ENCODE measurements around the gene CYSLTR2.
"Not testable (repeated sequence)": the region's sequence is repeated elsewhere in the genome, so short reads cannot be mapped to it uniquely, and the experiment has no call there.

The CYSLTR2 gene

GRCh38 chr13:48696676-48697075, 42.9 kb downstream of the CYSLTR2 start:
- DNase-seq, result not testable (repeated sequence)

- no peak for DNase-seq
Measured at GRCh38 chr13:48707405-48707804, 53.7 kb downstream of the CYSLTR2 start.

GRCh38 chr13:48708764-48709163, 55.0 kb downstream of the CYSLTR2 start:
- no peak for DNase-seq

- DNase-seq, result no peak
Measured at GRCh38 chr13:48709213-48709612, 55.5 kb downstream of the CYSLTR2 start.

- no peak for DNase-seq
Measured at GRCh38 chr13:48710160-48710559, 56.4 kb downstream of the CYSLTR2 start.

- DNase-seq, result no peak
Measured at GRCh38 chr13:48712141-48712540, 58.4 kb downstream of the CYSLTR2 start.

GRCh38 chr13:48715977-48716376, 62.2 kb downstream of the CYSLTR2 start:
- no peak for DNase-seq

- no peak for DNase-seq
Measured at GRCh38 chr13:48720621-48721020, 66.9 kb downstream of the CYSLTR2 start.

- no peak for DNase-seq
Measured at GRCh38 chr13:48723168-48723567, 69.4 kb downstream of the CYSLTR2 start.

- DNase-seq, result no peak
Measured at GRCh38 chr13:48725271-48725670, 71.5 kb downstream of the CYSLTR2 start.

- DNase-seq, result no peak
Measured at GRCh38 chr13:48726711-48727110, 73.0 kb downstream of the CYSLTR2 start.

- DNase-seq, result no peak
Measured at GRCh38 chr13:48727241-48728011, 73.7 kb downstream of the CYSLTR2 start.

GRCh38 chr13:48728226-48728625, 74.5 kb downstream of the CYSLTR2 start:
- DNase-seq, result no peak

- DNase-seq, result no peak
Measured at GRCh38 chr13:48728876-48729275, 75.1 kb downstream of the CYSLTR2 start.

- DNase-seq, result no peak
Measured at GRCh38 chr13:48729856-48730255, 76.1 kb downstream of the CYSLTR2 start.

GRCh38 chr13:48731001-48731658, 77.4 kb downstream of the CYSLTR2 start:
- peak; percentile 1 for DNase-seq

GRCh38 chr13:48731957-48732569, 78.3 kb downstream of the CYSLTR2 start:
- DNase-seq, result peak; percentile 39

GRCh38 chr13:48733739-48734335, 80.1 kb downstream of the CYSLTR2 start:
- DNase-seq, result no peak

GRCh38 chr13:48735571-48735970, 81.8 kb downstream of the CYSLTR2 start:
- DNase-seq, result no peak

- DNase-seq, result no peak
Measured at GRCh38 chr13:48737689-48738088, 84.0 kb downstream of the CYSLTR2 start.

- DNase-seq, result no peak
Measured at GRCh38 chr13:48738311-48738710, 84.6 kb downstream of the CYSLTR2 start.

GRCh38 chr13:48739386-48739964, 85.7 kb downstream of the CYSLTR2 start:
- no peak for DNase-seq

GRCh38 chr13:48741377-48741776, 87.6 kb downstream of the CYSLTR2 start:
- DNase-seq, result no peak

Measured in NCI-H69 (cell line).